HEK293T (cell line): ENCODE data around the gene HCFC1R1.

Source experiments
- ARNT ChIP-seq: fragments of 450-650 bp; IDR thresholded peaks from 2 replicates; pipeline ENCODE4 v1.6.1; 2017; ENCODE audit warnings: mild to moderate bottlenecking
- BHLHE40 ChIP-seq: fragments of 450-650 bp; IDR thresholded peaks from 2 replicates; pipeline ENCODE4 v1.6.1; 2016; ENCODE audit warnings: mild to moderate bottlenecking, moderate library complexity, borderline replicate concordance
- CTBP1 ChIP-seq: fragments of 450-650 bp; IDR thresholded peaks from 2 replicates; pipeline ENCODE4 v1.6.1; 2016; ENCODE audit warnings: borderline replicate concordance
- ELF4 ChIP-seq: fragments of 450-650 bp; IDR thresholded peaks from 2 replicates; pipeline ENCODE4 v1.6.1; 2017; ENCODE audit warnings: antibody characterized with exemption
- FOXA1 ChIP-seq: fragments of 450-650 bp; IDR thresholded peaks from 2 replicates; pipeline ENCODE4 v1.6.1; 2016; ENCODE audit warnings: mild to moderate bottlenecking
- FOXK2 ChIP-seq: fragments of 450-650 bp; IDR thresholded peaks from 2 replicates; pipeline ENCODE4 v1.6.1; 2016; ENCODE audit warnings: mild to moderate bottlenecking
- FOXM1 ChIP-seq: fragments of 450-650 bp; IDR thresholded peaks from 2 replicates; pipeline ENCODE4 v1.6.1; 2017; ENCODE audit warnings: mild to moderate bottlenecking, borderline replicate concordance
- HDGF ChIP-seq: fragments of 450-650 bp; IDR thresholded peaks from 2 replicates; pipeline ENCODE4 v1.6.1; 2017; ENCODE audit warnings: antibody characterized with exemption, borderline replicate concordance
- L3MBTL2 ChIP-seq: fragments of 450-650 bp; conservative IDR thresholded peaks from 2 replicates; pipeline ENCODE4 v1.6.1; 2016; ENCODE audit warnings: mild to moderate bottlenecking
- LEF1 ChIP-seq: fragments of 450-650 bp; IDR thresholded peaks from 2 replicates; pipeline ENCODE4 v1.6.1; 2017; ENCODE audit warnings: mild to moderate bottlenecking, borderline replicate concordance
- PKNOX1 ChIP-seq: fragments of 450-650 bp; IDR thresholded peaks from 2 replicates; pipeline ENCODE4 v1.6.1; 2016
- SP1 ChIP-seq: fragments of 450-650 bp; IDR thresholded peaks from 2 replicates; pipeline ENCODE4 v1.6.1; 2017
- SUZ12 ChIP-seq: fragments of 450-650 bp; IDR thresholded peaks from 2 replicates; pipeline ENCODE4 v1.6.1; 2016; ENCODE audit warnings: mild to moderate bottlenecking
- TARDBP ChIP-seq: fragments of 450-650 bp; IDR thresholded peaks from 2 replicates; pipeline ENCODE4 v1.6.1; 2016

- no peak for TF ChIP-seq CTBP1
- no peak for TF ChIP-seq FOXA1
- TF ChIP-seq SP1: no peak
- TF ChIP-seq BHLHE40: no peak
- no peak for TF ChIP-seq FOXM1
- no peak for TF ChIP-seq FOXK2
- no peak for TF ChIP-seq LEF1
- TF ChIP-seq TARDBP: no peak
- TF ChIP-seq L3MBTL2: no peak
- TF ChIP-seq ARNT: no peak
- no peak for TF ChIP-seq PKNOX1
- TF ChIP-seq ELF4: no peak
- TF ChIP-seq SUZ12: no peak
- TF ChIP-seq HDGF: no peak
Measured at GRCh38 chr16:3057181-3058138, 33.7 kb upstream of the HCFC1R1 start.
